GM20431 (cell line): ENCODE results near the gene SIRPD.
"Not testable (repeated sequence)": the region's sequence is repeated elsewhere in the genome, so short reads cannot be mapped to it uniquely, and the experiment has no call there.

ENCODE experiments used
- in situ Hi-C: fragments of 300-500 bp; cut with MseI, MboI; formaldehyde crosslinking; loops from one replicate; pipeline ENCODE4 v1.15.0; 2020; ENCODE audit warnings: low sequenced_read_pairs; ENCODE audit not compliant: unreplicated experiment

SIRPD gene

GRCh38 chr20:1557605-1558004 lies at the start of gene SIRPD:
SIRPD (minus strand) TSS chr20:1557705; CDS start chr20:1557653, 52 bp downstream.
- in situ Hi-C loops: no loop called here

DNA sequence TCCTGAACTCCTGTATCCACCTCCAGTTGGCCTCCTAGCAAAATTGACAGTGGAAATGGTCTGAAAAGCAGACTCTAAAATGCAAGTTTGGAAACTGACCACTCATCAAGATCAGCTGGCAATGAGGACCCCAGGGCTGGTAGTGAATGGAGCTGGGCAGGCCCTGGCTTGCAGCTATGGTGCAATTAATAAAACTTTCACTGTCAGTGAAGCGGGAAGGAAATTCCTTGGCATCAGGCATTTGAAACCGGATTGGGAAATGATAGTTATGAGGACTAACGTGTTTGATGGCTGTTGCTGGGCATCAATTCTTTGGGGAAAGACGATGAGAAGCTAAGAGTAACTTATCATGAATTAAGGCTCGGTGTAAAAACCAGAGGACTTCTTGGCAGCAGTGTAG lies 43.2 kb upstream of the SIRPD start:
- in situ Hi-C loops: no loop called here

- in situ Hi-C loops: no loop called here
Observed at GRCh38 chr20:1595333-1595732, 37.8 kb upstream of the SIRPD start.

DNA sequence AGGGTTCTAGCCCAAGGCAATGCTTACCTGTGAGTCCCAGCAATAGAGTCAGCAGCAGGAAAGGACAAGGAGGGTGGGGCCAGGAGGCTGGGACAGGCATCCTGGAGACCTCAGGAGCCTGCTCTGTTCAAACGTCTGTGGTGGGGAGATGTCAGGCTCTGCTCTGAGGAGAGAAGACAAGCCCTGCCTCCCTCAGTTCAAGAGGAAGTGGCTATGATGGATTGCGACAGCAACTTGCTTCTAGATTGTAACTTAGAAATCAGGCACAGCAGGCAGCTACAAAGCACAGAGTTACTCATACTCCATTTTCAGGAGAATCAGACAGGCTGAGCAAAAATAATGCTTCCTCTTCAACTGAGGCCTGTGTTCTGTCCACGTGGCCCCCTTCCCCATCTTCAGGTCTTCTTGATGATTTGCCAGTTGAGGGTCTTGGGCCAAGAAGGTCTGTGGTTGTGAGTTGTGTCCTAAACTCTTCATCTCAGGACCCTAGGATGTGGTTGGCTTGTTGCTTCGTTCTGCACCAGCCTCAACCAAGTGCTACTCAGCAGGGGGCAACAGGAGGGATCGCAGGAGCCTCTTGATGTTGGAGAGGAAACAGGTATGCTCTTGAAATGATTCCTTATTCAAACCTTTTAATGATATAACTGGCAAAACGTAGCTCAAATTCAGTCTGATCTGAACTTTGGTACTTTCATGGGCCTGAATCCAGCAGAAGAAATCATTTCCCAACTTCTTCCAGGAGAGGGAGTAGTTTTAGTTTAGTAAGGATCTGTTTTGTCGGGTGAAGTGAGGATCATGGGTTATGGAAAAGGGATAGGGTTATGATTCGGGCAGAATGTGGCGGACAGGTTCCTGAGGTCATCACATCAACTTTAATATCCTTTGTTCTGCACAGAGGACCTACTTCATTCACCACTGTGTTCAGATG lies 31.3 kb upstream of the SIRPD start:
- in situ Hi-C loops: no loop called here

DNA sequence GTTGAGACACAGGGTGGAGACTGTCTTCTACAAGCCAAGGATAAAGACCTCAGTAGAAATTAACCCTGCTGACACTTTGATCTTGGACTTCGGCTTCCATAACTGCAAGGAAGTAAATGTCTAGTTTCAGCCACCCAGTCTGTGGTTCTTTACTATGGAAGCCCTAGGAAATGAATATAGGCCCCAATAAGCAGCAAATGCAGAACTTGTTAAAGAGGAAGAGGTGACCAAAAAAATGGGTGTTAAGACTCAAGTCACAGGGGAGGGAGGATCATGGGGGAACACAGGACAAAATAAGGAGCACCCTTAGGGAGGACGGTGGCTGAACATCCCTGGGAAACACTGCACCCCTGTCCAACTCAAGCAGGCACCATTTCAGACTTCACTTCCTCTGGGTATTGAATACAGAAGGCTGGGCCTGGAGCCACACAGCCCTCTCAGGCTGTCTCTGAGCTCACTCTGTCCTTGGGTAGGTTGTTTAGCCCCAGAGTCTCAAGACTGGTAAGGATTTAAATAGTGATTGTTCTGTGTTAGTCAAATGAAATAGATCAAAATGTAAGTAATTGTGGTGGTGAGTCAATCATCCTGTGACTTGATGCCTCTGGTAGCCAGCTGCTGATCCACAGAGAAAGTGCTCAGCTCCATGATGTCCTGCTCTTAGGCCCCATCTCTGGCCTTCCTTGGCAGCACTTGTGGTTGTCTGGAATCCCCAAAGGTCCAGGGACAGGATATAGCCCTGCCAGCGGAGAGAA lies 30.5 kb upstream of the SIRPD start:
- in situ Hi-C loops: no loop called here

GRCh38 chr20:1579488-1579887 lies 22.0 kb upstream of the SIRPD start:
- in situ Hi-C loops: no loop called here

DNA sequence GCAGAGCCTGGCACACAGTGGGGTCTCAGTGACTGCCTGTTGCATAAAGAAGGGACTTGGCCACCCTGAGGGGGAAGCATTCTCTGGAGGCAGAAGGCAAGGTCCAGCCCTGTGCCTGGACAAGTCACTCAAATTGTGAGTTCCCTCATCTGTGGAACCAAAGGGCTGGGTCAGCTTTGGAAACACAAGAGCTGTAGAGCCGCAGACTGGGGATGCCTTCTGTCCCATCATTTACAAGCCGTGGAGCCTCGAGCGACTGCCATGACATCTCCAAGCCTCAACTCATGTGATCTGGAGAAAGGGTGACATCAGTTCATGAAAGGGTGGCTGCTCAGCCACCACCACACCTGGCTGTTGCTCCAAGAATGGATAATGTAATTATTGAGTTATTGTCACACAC lies 20.4 kb upstream of the SIRPD start:
- in situ Hi-C loops: no loop called here

DNA sequence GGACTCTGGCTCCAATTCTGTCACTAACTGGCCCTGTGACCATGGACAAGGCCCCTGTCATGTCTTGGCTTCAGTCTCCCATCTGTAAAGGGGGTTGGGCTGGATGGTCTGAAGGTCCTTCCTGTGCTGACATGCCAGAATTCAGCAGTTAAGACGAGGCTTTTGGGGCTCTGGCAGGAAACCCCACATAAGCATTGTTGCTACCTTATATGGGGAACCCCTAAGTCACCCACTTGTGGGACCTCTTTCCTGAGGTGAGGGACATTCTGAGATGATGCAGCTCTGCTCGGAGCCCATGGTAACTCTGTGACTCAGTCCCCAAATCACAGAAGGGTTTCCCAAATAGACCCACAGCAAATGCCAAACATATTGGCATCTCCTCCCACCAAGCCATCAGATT lies 19.8 kb upstream of the SIRPD start:
- in situ Hi-C loops: not testable (repeated sequence)

GRCh38 chr20:1576641-1577040 lies 19.1 kb upstream of the SIRPD start:
- in situ Hi-C loops: no loop called here

DNA sequence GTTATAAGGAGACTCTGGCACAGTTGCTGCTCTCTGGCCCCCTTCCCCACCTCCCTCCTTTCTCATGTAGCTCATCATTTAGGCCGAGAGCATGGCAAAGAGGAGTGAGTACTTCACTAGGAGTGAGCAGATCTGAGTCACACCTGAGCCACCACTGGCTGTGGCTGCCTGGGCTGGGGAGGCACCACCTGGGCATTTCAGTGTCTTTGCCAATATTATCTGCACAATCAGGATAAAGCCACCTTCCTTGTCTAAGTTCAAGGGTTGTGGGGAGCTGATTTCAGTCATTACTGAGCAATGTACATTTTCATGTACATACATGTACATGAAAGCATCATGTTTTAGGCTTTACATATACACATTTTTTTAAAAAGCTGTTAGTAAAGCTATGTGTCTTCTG lies 18.5 kb upstream of the SIRPD start:
- in situ Hi-C loops: not testable (repeated sequence)

DNA sequence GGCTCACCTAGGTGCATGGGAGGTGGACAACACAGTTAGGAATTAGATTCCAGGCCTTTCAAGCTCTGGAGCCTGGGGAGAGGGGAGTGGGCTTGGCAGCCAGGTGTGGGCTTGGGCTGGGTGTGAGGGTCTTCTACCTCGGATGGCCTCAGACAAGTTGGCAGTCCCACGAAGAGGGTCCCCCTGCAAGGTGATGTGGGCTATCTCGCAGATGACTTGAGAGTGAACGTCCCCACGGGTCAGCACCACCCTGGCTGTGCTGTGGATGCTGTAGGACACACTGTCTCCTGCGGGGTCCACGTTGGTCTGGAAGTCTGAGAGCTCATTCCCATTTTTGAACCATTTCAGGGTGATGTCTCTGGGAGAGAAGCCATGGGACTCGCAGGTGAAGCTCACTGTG lies 14.1 kb upstream of the SIRPD start:
- in situ Hi-C loops: not testable (repeated sequence)

DNA sequence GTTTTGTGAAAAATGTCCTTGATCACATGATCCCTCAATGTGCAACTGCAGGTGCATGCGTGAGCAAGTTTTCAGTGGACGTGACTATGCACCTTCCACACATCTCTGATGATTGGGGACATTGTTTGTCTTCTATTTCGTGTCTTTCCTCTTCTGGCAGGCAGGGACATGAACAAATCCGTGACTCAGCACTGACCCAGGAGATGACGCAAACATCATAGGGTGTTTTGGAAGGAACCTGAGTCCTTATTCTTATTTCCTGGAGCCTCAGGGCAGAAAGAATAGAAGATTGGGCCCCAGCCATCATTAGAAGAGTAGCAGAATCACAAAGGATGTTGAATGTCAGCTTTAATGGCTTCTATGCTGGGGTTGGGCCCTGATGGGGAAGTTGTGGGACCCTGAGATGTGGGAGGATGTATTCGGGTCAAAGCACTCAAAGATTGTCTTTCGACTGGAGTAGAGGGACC lies 11.9 kb upstream of the SIRPD start:
- in situ Hi-C loops: no loop called here

GRCh38 chr20:1568163-1568490 lies 10.6 kb upstream of the SIRPD start:
- in situ Hi-C loops: no loop called here

- in situ Hi-C loops: no loop called here
Observed at GRCh38 chr20:1567392-1568162, 10.1 kb upstream of the SIRPD start.

DNA sequence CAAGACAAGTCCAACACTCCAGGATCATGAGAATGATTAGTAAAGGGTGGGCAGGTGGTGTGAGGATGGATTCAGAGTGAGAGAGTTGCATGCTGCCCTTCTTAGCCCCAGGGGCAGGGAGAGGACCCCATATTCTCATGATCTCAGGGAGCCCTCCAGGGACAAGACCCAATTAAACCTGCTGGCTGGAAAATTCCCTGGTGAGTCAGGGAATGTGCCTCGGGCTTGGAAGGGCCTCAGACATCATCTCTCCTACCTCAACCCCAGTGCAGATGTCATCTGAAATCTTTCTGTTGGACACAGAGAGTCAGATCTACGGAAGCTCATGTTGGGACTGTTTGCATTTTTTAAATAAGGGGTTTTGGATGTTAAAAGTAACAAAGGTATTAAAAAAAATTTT lies 9.2 kb upstream of the SIRPD start:
- in situ Hi-C loops: no loop called here

GRCh38 chr20:1565461-1565860 lies 8.0 kb upstream of the SIRPD start:
- in situ Hi-C loops: no loop called here

DNA sequence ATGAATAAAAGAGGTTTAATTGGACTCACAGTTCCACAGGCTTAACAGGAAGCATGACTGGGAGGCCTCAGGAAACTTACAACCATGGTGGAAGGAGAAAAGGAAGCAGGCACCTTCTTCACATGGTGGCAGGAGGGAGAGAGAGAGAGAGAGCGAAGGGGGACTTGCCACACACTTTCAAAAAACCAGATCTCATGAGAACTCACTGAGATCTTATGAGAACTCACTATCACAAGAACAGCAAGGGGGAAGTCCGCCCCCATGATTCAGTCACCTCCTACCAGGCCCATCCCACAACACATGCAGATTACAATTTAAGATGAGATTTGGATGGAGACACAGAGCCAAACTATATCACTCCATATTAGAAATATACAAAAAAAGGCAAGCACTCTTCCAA lies 6.1 kb upstream of the SIRPD start:
- in situ Hi-C loops: no loop called here

- in situ Hi-C loops: no loop called here
Observed at GRCh38 chr20:1562622-1563021, 5.1 kb upstream of the SIRPD start.

GRCh38 chr20:1561350-1561749 lies 3.8 kb upstream of the SIRPD start:
- in situ Hi-C loops: no loop called here

DNA sequence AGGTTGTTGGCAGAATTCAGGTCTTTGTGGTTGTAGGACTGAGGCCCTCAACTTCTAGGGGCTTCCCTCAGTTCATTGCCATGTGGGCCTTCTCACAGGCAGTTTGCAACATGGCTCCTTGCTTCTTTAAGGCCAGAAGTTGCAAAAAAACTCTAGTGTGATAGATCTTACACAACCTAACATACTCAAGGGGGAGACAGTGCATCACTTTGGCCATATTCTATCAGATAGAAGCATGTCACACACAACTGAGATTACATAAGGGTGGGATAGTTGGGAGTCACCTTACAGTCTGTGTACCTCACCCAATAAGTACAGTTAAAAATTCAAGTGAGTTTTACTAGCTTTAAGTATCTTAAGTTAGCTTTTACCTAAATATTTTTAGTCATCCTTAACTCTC lies 1.6 kb downstream of the SIRPD start:
- in situ Hi-C loops: no loop called here
